ENCODE data around the gene TRPM3. TPM values are rescaled to one million over a fixed set of nuclear protein-coding genes. Genes with fewer than 3 reads are reported as not detected.

The TRPM3 gene
- total RNA-seq, 4 donors from 2014 or later = 2.4 to 11.1 (median 5.6) TPM

DNA sequence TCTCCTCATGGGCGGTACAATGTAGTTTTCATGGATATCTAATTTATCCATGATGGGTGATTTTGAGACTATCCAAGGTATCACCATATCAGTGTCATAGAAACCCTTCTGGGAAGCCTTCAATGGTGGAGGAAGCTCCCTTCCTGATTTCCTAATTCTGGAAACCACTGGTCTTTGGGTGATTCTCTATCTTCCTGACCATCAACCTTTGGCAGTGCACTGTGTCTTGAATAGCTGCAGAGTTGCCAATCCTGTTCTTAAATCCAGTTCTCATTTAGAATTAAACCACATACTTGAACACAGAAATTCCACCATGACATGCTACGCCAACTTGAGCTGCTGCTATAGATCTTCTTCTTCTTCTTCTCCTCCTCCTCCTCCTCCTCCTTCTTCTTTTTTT, 545.3 kb downstream of the TRPM3 start:
- TF ChIP-seq POLR2A (IDR thresholded peaks at IDR 0.05) = no peak
- TF ChIP-seq, protein P1, sequence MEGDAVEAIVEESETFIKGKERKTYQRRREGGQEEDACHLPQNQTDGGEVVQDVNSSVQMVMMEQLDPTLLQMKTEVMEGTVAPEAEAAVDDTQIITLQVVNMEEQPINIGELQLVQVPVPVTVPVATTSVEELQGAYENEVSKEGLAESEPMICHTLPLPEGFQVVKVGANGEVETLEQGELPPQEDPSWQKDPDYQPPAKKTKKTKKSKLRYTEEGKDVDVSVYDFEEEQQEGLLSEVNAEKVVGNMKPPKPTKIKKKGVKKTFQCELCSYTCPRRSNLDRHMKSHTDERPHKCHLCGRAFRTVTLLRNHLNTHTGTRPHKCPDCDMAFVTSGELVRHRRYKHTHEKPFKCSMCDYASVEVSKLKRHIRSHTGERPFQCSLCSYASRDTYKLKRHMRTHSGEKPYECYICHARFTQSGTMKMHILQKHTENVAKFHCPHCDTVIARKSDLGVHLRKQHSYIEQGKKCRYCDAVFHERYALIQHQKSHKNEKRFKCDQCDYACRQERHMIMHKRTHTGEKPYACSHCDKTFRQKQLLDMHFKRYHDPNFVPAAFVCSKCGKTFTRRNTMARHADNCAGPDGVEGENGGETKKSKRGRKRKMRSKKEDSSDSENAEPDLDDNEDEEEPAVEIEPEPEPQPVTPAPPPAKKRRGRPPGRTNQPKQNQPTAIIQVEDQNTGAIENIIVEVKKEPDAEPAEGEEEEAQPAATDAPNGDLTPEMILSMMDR (IDR thresholded peaks at IDR 0.05) = no peak
- Histone ChIP-seq H3K4me1 (peaks cover 0 to 18% of the 10 kb centered on the region in 2 donors), H3K9me3 (no peaks in the 10 kb centered on the region), H3K27me3 (no peaks in the 10 kb centered on the region), H3K36me3 (no peaks in the 10 kb centered on the region), H3K4me3 (replicated peaks in 1 of 3) (no peak overlapping the region), H3K27ac (no peak overlapping the region)
- WGBS, 2 donors = 98% methylated on average over 2 of the region's 2 CpGs
- intact Hi-C loops (cut with DNase I) = no loop called here
- DNase-seq = no peak

DNA sequence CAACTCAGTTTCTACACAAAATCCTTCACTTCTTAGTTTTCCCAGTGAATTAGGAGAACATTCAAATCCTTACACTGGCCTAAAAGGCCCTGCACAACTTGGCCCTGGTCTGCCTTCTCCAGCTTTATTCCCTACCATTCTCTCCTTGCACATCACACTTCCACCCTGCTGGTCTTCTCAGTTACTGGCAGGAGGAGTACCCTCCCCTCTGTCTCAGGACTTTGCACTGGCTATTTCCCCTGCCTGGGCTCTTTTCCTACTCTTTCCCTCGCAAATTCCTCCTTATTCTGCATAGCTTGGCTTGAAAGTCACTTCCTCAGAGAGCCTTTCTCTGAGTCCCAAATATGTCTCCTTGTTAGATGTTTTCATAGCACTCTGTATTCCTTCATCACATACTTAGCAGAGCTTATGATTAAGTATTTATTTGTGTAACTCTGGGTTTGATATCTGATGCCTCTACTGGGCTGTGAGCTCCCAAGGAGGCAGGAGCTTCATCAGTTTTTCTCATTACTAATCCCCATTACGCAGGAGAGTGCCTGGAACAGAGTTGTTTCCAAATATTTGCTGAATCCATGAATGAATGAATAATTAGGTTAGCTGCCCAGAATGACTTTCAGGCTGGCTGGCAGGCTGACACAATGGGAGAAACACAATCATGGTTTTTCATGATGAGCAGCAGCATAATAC, 547.1 kb downstream of the TRPM3 start:
- WGBS, 2 donors = 59 to 73% methylated on average over 2 of the region's 2 CpGs
- Histone ChIP-seq H3K27me3 (no peaks in the 10 kb centered on the region), H3K4me3 (replicated peaks in 1 of 3) (no peak overlapping the region), H3K9me3 (no peaks in the 10 kb centered on the region), H3K27ac (peak overlapping the region in 2 of 3 donors; percentile 33 to 60), H3K4me1 (peaks cover 0 to 18% of the 10 kb centered on the region in 2 donors), H3K36me3 (no peaks in the 10 kb centered on the region)
- no peak for DNase-seq
- intact Hi-C loops (cut with DNase I) = no loop called here
- no peak for TF ChIP-seq POLR2A (IDR thresholded peaks at IDR 0.05)
- TF ChIP-seq, protein P1 (IDR thresholded peaks at IDR 0.05) = no peak

DNA sequence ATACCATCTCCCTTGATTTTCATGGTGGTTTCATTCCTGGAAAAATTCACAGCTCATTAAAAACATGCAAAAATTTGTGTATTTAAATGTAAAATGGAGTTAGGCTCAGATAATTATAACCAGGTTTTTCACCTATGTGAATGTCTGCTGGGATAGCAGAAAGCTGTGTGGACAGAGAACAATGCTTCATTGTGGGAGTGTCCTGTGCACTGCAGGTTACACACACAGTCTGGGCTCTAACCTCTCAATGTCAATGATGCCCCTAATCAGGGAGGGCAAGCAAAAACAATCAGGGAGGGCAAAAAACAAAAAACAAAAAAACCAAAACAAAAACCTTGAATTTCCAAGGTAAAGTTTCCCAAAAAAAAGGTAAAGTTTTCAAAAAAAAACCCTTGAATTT, 548.1 kb downstream of the TRPM3 start:
- intact Hi-C loops (cut with DNase I) = no loop called here
- Histone ChIP-seq H3K4me1 (peaks cover 0 to 18% of the 10 kb centered on the region in 2 donors), H3K27ac (peak overlapping the region in 2 of 3 donors; percentile 17 to 60)

DNA sequence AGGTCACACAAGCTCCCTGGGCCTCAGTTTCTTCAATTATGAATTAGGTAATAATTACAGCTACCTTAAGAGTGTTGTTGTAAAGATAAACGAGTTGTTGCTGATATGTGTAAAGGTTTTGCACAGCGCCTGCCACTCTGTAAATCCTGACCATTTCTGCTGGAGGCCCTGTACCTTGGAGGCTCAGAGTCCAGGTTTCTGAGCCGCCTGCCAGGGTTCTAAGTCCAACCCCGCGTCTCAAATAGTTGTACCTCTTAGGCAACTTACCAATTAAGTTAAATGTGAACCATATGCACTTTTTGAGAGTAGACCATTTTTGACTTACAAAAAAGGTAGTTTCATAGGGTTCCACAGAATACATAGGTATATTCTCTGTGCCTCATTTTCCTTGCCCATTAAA, 550.2 kb downstream of the TRPM3 start:
- no peak for TF ChIP-seq POLR2A (IDR thresholded peaks at IDR 0.05)
- TF ChIP-seq, protein P1 (IDR thresholded peaks at IDR 0.05) = no peak
- H3K36me3 ChIP-seq = no peaks in the 10 kb centered on the region
- intact Hi-C loops (cut with DNase I) = no loop called here
- no peak overlapping the region for H3K27ac ChIP-seq
- H3K27me3 ChIP-seq = no peaks in the 10 kb centered on the region
- H3K4me1 ChIP-seq = peaks cover 0 to 12% of the 10 kb centered on the region in 2 donors
- no peak for DNase-seq
- no peaks in the 10 kb centered on the region for H3K9me3 ChIP-seq
- 95% methylated on average over 5 of the region's 5 CpGs for WGBS, 2 donors
- no peak overlapping the region for H3K4me3 ChIP-seq (replicated peaks in 1 of 3)

More for the DNA sequence above, 548.1 kb downstream of the TRPM3 start:
- Histone ChIP-seq H3K4me3 (replicated peaks in 1 of 3) (no peak overlapping the region), H3K27me3 (no peaks in the 10 kb centered on the region), H3K9me3 (no peaks in the 10 kb centered on the region), H3K36me3 (no peaks in the 10 kb centered on the region)
- TF ChIP-seq POLR2A (IDR thresholded peaks at IDR 0.05) = no peak
- TF ChIP-seq, protein P1 (IDR thresholded peaks at IDR 0.05) = no peak
- no peak for DNase-seq

DNA sequence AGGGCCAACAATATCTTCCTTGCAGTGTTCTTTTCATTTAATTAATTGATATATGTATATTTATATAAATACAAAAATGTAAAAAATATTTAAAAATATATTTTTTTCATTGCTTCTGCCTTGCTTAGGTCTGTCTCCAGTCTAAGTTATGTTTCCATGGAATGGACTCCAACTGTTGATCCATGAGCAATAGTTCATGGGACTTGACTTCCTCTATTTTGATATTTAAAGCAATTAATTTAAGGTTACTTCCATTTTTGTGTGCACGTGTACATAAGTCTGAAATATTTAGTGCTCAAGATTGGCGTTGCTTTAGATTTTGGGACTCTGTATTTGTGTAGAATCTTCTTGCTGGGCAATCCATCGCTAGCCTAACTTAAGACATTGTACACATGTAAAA, 551.6 kb downstream of the TRPM3 start:
- 64 to 79% methylated on average over 3 of the region's 3 CpGs for WGBS, 2 donors
- Histone ChIP-seq H3K36me3 (no peaks in the 10 kb centered on the region), H3K27ac (no peak overlapping the region), H3K4me3 (replicated peaks in 1 of 3) (no peak overlapping the region), H3K4me1 (peaks cover 0 to 12% of the 10 kb centered on the region in 2 donors), H3K9me3 (no peaks in the 10 kb centered on the region), H3K27me3 (no peaks in the 10 kb centered on the region)
- DNase-seq = no peak
- no peak for TF ChIP-seq POLR2A (IDR thresholded peaks at IDR 0.05)
- TF ChIP-seq, protein P1 (IDR thresholded peaks at IDR 0.05) = no peak
- intact Hi-C loops (cut with DNase I) = no loop called here
